Measurements from ENCODE around the gene JAK3.

DNA sequence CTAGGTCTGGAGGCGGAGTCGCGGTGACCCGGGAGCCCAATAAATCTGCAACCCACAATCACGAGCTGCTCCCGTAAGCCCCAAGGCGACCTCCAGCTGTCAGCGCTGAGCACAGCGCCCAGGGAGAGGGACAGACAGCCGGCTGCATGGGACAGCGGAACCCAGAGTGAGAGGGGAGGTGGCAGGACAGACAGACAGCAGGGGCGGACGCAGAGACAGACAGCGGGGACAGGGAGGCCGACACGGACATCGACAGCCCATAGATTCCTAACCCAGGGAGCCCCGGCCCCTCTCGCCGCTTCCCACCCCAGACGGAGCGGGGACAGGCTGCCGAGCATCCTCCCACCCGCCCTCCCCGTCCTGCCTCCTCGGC lies 24.1 kb upstream of the JAK3 start, which contains the start of gene SLC5A5:
- TF ChIP-seq, protein P1, sequence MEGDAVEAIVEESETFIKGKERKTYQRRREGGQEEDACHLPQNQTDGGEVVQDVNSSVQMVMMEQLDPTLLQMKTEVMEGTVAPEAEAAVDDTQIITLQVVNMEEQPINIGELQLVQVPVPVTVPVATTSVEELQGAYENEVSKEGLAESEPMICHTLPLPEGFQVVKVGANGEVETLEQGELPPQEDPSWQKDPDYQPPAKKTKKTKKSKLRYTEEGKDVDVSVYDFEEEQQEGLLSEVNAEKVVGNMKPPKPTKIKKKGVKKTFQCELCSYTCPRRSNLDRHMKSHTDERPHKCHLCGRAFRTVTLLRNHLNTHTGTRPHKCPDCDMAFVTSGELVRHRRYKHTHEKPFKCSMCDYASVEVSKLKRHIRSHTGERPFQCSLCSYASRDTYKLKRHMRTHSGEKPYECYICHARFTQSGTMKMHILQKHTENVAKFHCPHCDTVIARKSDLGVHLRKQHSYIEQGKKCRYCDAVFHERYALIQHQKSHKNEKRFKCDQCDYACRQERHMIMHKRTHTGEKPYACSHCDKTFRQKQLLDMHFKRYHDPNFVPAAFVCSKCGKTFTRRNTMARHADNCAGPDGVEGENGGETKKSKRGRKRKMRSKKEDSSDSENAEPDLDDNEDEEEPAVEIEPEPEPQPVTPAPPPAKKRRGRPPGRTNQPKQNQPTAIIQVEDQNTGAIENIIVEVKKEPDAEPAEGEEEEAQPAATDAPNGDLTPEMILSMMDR (IDR thresholded peaks at IDR 0.05) = no peak
- TF ChIP-seq POLR2A (IDR thresholded peaks at IDR 0.05) = no peak

All from tibial nerve (tissue), 3 donors.